Panc1 (cell line): ENCODE measurements around the gene BNIP5. TPM values are rescaled to one million over a fixed set of nuclear protein-coding genes. Genes with fewer than 3 reads are reported as not detected.
A peak's percentile ranks its signal among the peaks of the same experiment; 100 is the strongest.

ENCODE experiments used
- ATAC-seq: fragments of 200-7000 bp; cut with Tn5 transposase; 2 replicates; pipeline ENCODE4 v1.9.1; 2020; ENCODE audit warnings: mild to moderate bottlenecking, moderate library complexity
- BruUV-seq: library from RNA; stranded (reverse); fragments of 400-500 nt; replicated peaks from 2 replicates; lab custom pipeline; 2021; lab: Mats Ljungman, UMichigan
- CTCF ChIA-PET: fragments of 300-600 bp; sonication (Branson Sonifier 250); formaldehyde crosslinking; loops from one replicate; lab custom pipeline; 2022; ENCODE audit warnings: antibody characterized with exemption; lab: Charles Lee
- POLR2A ChIA-PET: fragments of 300-600 bp; sonication (Branson Sonifier 250); formaldehyde crosslinking; loops from one replicate; lab custom pipeline; 2022; ENCODE audit warnings: antibody characterized with exemption; lab: Charles Lee
- DNase-seq: peaks from one replicate; pipeline ENCODE4 v3.0.0-alpha.2; 2010; ENCODE audit warnings: low read depth, low spot score
- H3K27ac ChIP-seq: 2 replicates; pipeline ENCODE4 v1.5.1; 2011; ENCODE audit warnings: mild to moderate bottlenecking, low read length, inconsistent platforms
- H3K27me3 ChIP-seq: fragments of 200-500 bp; sonication (Bioruptor generic); 2 replicates; pipeline ENCODE4 v1.6.0; 2014; ENCODE audit warnings: low read length, inconsistent platforms; ENCODE audit not compliant: control insufficient read depth, insufficient read depth
- H3K36me3 ChIP-seq: fragments of 200-500 bp; sonication (Bioruptor generic); 2 replicates; pipeline ENCODE4 v1.5.1; 2014; ENCODE audit warnings: inconsistent platforms, mild to moderate bottlenecking, low read length, moderate library complexity; ENCODE audit not compliant: control insufficient read depth, insufficient read depth
- H3K4me1 ChIP-seq: 2 replicates; pipeline ENCODE4 v1.5.1; 2011; ENCODE audit warnings: inconsistent platforms, mild to moderate bottlenecking, low read length, moderate library complexity; ENCODE audit not compliant: control insufficient read depth, insufficient read depth
- H3K4me3 ChIP-seq, 2 experiments: 2 replicates each; pipeline ENCODE4 v1.5.1; 2011 to 2012; ENCODE audit warnings: low read depth in 2 of 2, low read length in 2 of 2, mild to moderate bottlenecking in 2 of 2, inconsistent platforms in 1 of 2, moderate library complexity in 1 of 2
- H3K9me3 ChIP-seq: fragments of 200-500 bp; sonication (Bioruptor generic); 2 replicates; pipeline ENCODE4 v1.5.1; 2014; ENCODE audit warnings: low read depth, mild to moderate bottlenecking, inconsistent platforms, low read length, moderate library complexity; ENCODE audit not compliant: control insufficient read depth, insufficient read depth
- CTCF ChIP-seq: fragments of 450-650 bp; IDR thresholded peaks from 2 replicates; pipeline ENCODE4 v1.5.1; 2017; ENCODE audit warnings: mild to moderate bottlenecking
- POLR2AphosphoS5 ChIP-seq: IDR thresholded peaks from 2 replicates; pipeline ENCODE4 v1.6.1; 2012; ENCODE audit warnings: mild to moderate bottlenecking, low read depth, low read length, moderate library complexity
- SIN3A ChIP-seq: IDR thresholded peaks from 2 replicates; pipeline ENCODE4 v1.6.1; 2012; ENCODE audit warnings: low read depth, mild to moderate bottlenecking, low read length, moderate library complexity, borderline replicate concordance; ENCODE audit not compliant: insufficient read depth
- TCF7L2 ChIP-seq: IDR thresholded peaks from 2 replicates; pipeline ENCODE4 v1.6.1; 2011; ENCODE audit warnings: mild to moderate bottlenecking, low read depth, low read length, inconsistent platforms
- in situ Hi-C: cut with HindIII; loops from 2 replicates; pipeline ENCODE4 v1.10.0; 2016; ENCODE audit warnings: low sequenced_read_pairs, low pct_unique_long_range_greater_than_20kb
- intact Hi-C: fragments of 100-400 bp; cut with micrococcal nuclease; formaldehyde crosslinking; loops from one replicate; pipeline ENCODE4 v1.10.0; 2022; ENCODE audit not compliant: unreplicated experiment
- total RNA-seq: library from RNA; stranded (reverse); gene quantifications from one replicate; pipeline ENCODE4 v1.2.1, GENCODE V29; 2021; ENCODE audit not compliant: unreplicated experiment
- TF ChIP-seq, protein P1 (sequence below), 2 experiments: IDR thresholded peaks; 2 replicates each; pipeline ENCODE4 v1.6.1; 2011 to 2012; ENCODE audit warnings: low read depth in 2 of 2, control low read depth in 1 of 2, low read length in 1 of 2, mild to moderate bottlenecking in 1 of 2, moderate library complexity in 1 of 2; ENCODE audit not compliant: insufficient read depth in 1 of 2

Gene BNIP5
- total RNA-seq, 1 experiment from 2014 or later = not detected

DNA sequence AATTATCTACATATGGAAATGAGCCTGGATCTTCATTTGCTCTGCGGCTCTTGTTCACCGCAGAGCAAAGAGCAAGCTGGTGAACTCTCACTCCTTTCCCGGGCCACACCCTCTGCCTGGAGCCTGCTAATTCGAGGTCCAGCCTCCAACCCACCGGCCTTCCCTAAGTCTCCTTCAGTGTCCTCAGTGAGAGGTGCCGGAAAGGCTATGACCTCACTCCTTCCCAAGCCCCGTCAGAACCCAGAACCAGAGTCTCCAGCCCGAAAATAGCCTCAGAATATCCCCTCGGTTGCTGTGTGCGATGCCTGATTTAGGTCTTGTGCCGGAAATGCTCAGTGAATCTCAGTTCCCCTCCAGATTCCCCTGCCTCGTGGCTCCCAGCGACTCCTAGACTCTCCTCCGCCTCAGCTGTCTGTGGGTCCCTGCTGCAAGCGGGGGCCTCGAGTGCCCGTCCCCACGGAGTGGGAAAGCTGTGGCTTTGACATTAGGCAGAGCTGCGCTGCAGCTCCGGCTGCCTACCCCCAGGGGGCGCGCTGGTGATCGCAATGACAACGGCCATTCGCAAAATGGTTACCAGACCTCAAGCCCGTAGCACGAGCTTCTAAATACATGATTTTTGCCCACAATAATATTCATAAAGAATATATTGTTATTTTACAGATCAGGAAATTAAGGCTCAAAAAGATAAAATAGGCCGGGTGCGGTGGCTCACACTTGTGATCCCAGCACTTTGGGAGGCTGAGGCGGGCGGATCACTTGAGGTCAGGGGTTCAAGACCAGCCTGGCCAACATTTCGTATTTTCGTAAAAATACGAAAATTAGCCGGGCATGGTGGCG, 4.1 kb upstream of the BNIP5 start:
- CTCF ChIA-PET = interaction anchor here (0.5 to 1.3 kb wide), 12 partner anchors 13 to 228 kb away, joined by 3 to 8 read pairs (median 4); no protein-coding TSS in a partner anchor
- POLR2A ChIA-PET = interaction anchor here (0.6 kb wide), 1 partner anchor 99 kb away, joined by 4 read pairs; no protein-coding TSS in a partner anchor
- Histone ChIP-seq H3K27me3 (peaks cover 5% of the 10 kb centered on the region), H3K27ac (peak overlapping the region; percentile 34; the same call in 1 of the 2 replicates), H3K9me3 (no peaks in the 10 kb centered on the region), H3K4me3 (peak overlapping the region; percentile 41 to 70), H3K4me1 (peaks cover 9% of the 10 kb centered on the region; the same call in 1 of the 2 replicates), H3K36me3 (no peaks in the 10 kb centered on the region)
- BruUV-seq = no TSS peak
- intact Hi-C loops = no loop called here
- DNase-seq (peak; percentile 42), ATAC-seq (peak; percentile 91)
- peak; percentile 99 for TF ChIP-seq CTCF
- TF ChIP-seq, protein P1, sequence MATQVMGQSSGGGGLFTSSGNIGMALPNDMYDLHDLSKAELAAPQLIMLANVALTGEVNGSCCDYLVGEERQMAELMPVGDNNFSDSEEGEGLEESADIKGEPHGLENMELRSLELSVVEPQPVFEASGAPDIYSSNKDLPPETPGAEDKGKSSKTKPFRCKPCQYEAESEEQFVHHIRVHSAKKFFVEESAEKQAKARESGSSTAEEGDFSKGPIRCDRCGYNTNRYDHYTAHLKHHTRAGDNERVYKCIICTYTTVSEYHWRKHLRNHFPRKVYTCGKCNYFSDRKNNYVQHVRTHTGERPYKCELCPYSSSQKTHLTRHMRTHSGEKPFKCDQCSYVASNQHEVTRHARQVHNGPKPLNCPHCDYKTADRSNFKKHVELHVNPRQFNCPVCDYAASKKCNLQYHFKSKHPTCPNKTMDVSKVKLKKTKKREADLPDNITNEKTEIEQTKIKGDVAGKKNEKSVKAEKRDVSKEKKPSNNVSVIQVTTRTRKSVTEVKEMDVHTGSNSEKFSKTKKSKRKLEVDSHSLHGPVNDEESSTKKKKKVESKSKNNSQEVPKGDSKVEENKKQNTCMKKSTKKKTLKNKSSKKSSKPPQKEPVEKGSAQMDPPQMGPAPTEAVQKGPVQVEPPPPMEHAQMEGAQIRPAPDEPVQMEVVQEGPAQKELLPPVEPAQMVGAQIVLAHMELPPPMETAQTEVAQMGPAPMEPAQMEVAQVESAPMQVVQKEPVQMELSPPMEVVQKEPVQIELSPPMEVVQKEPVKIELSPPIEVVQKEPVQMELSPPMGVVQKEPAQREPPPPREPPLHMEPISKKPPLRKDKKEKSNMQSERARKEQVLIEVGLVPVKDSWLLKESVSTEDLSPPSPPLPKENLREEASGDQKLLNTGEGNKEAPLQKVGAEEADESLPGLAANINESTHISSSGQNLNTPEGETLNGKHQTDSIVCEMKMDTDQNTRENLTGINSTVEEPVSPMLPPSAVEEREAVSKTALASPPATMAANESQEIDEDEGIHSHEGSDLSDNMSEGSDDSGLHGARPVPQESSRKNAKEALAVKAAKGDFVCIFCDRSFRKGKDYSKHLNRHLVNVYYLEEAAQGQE (IDR thresholded peaks at IDR 0.05; ENCODE audit: insufficient read depth in 1 of 2, low read depth in 2 of 2, low read length in 1 of 2) = no peak
- in situ Hi-C loops = no loop called here

DNA sequence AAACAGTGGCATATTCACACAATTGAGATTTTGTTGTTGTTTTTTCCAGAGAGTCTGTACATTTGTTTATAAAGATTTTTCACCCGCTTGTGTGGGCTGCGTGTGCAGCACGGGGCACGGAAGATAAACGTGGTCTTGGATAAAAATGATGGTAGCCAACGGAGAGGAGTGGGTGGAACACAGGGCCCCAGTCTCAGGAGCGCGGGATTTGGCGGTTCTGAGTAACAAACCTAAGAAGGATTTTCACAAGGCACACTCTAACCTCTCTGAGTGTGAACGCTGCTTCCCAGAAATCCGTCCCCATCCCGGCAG, 3.6 kb upstream of the BNIP5 start:
- TF ChIP-seq, protein P1 (IDR thresholded peaks at IDR 0.05; ENCODE audit: insufficient read depth in 1 of 2, low read depth in 2 of 2, low read length in 1 of 2) = no peak
- no peak for TF ChIP-seq TCF7L2
- TF ChIP-seq CTCF = no peak
- TF ChIP-seq SIN3A = no peak
- no peak for TF ChIP-seq POLR2AphosphoS5
- DNase-seq (no peak), ATAC-seq (no peak)
- POLR2A ChIA-PET = interaction anchor here (0.6 kb wide), 1 partner anchor 100 kb away, joined by 4 read pairs; no protein-coding TSS in a partner anchor
- H3K27ac ChIP-seq = no peak overlapping the region
- no TSS peak for BruUV-seq
- H3K27me3 ChIP-seq = peaks cover 10% of the 10 kb centered on the region
- no peaks in the 10 kb centered on the region for H3K9me3 ChIP-seq
- intact Hi-C loops = no loop called here
- CTCF ChIA-PET = interaction anchor here (0.8 to 1.1 kb wide), 5 partner anchors 12 to 69 kb away, joined by 3 to 4 read pairs (median 3); no protein-coding TSS in a partner anchor
- in situ Hi-C loops = no loop called here
- H3K36me3 ChIP-seq = no peaks in the 10 kb centered on the region
- H3K4me1 ChIP-seq = peaks cover 13% of the 10 kb centered on the region
- H3K4me3 ChIP-seq = peak overlapping the region in 1 of 2 experiments; percentile 70; a peak in 2 of 4 replicates
